ENCODE data around the gene ZNF860.

The ZNF860 gene

GRCh38 chr3:31962801-31963205, 18.7 kb upstream of the ZNF860 start:
- no peak overlapping the region for H3K9ac ChIP-seq (ENCODE audit: low read length)
- no peaks in the 10 kb centered on the region for H3K36me3 ChIP-seq (ENCODE audit: control insufficient read depth, low read depth, low read length)
- no peak overlapping the region for H3K4me3 ChIP-seq (ENCODE audit: low read length)
- H3K9me3 ChIP-seq (ENCODE audit: control insufficient read depth, low read depth, low read length) = no peaks in the 10 kb centered on the region
- H3K27me3 ChIP-seq (ENCODE audit: control insufficient read depth, insufficient read depth, low read length) = no peaks in the 10 kb centered on the region
- no peak overlapping the region for H3K27ac ChIP-seq (ENCODE audit: low read length)
- peaks cover 38% of the 10 kb centered on the region for H3K4me1 ChIP-seq (ENCODE audit: control insufficient read depth, low read depth, low read length)

- H3K27me3 ChIP-seq (ENCODE audit: control insufficient read depth, insufficient read depth, low read length) = no peaks in the 10 kb centered on the region
Observed at GRCh38 chr3:31966978-31967591, 14.5 kb upstream of the ZNF860 start.

GRCh38 chr3:31967592-31967991, 14.0 kb upstream of the ZNF860 start:
- no peaks in the 10 kb centered on the region for H3K9me3 ChIP-seq (ENCODE audit: control insufficient read depth, low read depth, low read length)
- no peak overlapping the region for H3K27ac ChIP-seq (ENCODE audit: low read length)
- no peak overlapping the region for H3K4me3 ChIP-seq (ENCODE audit: low read length)
- H3K27me3 ChIP-seq (ENCODE audit: control insufficient read depth, insufficient read depth, low read length) = no peaks in the 10 kb centered on the region
- no peaks in the 10 kb centered on the region for H3K36me3 ChIP-seq (ENCODE audit: control insufficient read depth, low read depth, low read length)
- H3K4me1 ChIP-seq (ENCODE audit: control insufficient read depth, low read depth, low read length) = peaks cover 17% of the 10 kb centered on the region
- no peak overlapping the region for H3K9ac ChIP-seq (ENCODE audit: low read length)

More at GRCh38 chr3:31966978-31967591, 14.5 kb upstream of the ZNF860 start:
- peaks cover 17% of the 10 kb centered on the region for H3K4me1 ChIP-seq (ENCODE audit: control insufficient read depth, low read depth, low read length)
- no peak overlapping the region for H3K9ac ChIP-seq (ENCODE audit: low read length)
- no peaks in the 10 kb centered on the region for H3K9me3 ChIP-seq (ENCODE audit: control insufficient read depth, low read depth, low read length)
- no peaks in the 10 kb centered on the region for H3K36me3 ChIP-seq (ENCODE audit: control insufficient read depth, low read depth, low read length)
- no peak overlapping the region for H3K4me3 ChIP-seq (ENCODE audit: low read length)
- no peak overlapping the region for H3K27ac ChIP-seq (ENCODE audit: low read length)

- Histone ChIP-seq H3K4me1 (ENCODE audit: control insufficient read depth, low read depth, low read length) (peaks cover 13% of the 10 kb centered on the region), H3K27ac (ENCODE audit: low read length) (no peak overlapping the region), H3K27me3 (ENCODE audit: control insufficient read depth, insufficient read depth, low read length) (no peaks in the 10 kb centered on the region), H3K9me3 (ENCODE audit: control insufficient read depth, low read depth, low read length) (no peaks in the 10 kb centered on the region), H3K9ac (ENCODE audit: low read length) (no peak overlapping the region), H3K36me3 (ENCODE audit: control insufficient read depth, low read depth, low read length) (no peaks in the 10 kb centered on the region), H3K4me3 (ENCODE audit: low read length) (no peak overlapping the region)
Observed at GRCh38 chr3:31968369-31968926, 13.1 kb upstream of the ZNF860 start.

GRCh38 chr3:31968927-31969418, 12.6 kb upstream of the ZNF860 start:
- no peak overlapping the region for H3K4me3 ChIP-seq (ENCODE audit: low read length)
- H3K36me3 ChIP-seq (ENCODE audit: control insufficient read depth, low read depth, low read length) = no peaks in the 10 kb centered on the region
- no peaks in the 10 kb centered on the region for H3K27me3 ChIP-seq (ENCODE audit: control insufficient read depth, insufficient read depth, low read length)
- H3K9ac ChIP-seq (ENCODE audit: low read length) = no peak overlapping the region
- H3K4me1 ChIP-seq (ENCODE audit: control insufficient read depth, low read depth, low read length) = peaks cover 13% of the 10 kb centered on the region
- no peak overlapping the region for H3K27ac ChIP-seq (ENCODE audit: low read length)
- no peaks in the 10 kb centered on the region for H3K9me3 ChIP-seq (ENCODE audit: control insufficient read depth, low read depth, low read length)

GRCh38 chr3:31971607-31972006, 9.9 kb upstream of the ZNF860 start:
- Histone ChIP-seq H3K36me3 (ENCODE audit: control insufficient read depth, low read depth, low read length) (no peaks in the 10 kb centered on the region), H3K9ac (ENCODE audit: low read length) (no peak overlapping the region), H3K9me3 (ENCODE audit: control insufficient read depth, low read depth, low read length) (no peaks in the 10 kb centered on the region), H3K27me3 (ENCODE audit: control insufficient read depth, insufficient read depth, low read length) (no peaks in the 10 kb centered on the region), H3K4me3 (ENCODE audit: low read length) (no peak overlapping the region), H3K4me1 (ENCODE audit: control insufficient read depth, low read depth, low read length) (peaks cover 13% of the 10 kb centered on the region), H3K27ac (ENCODE audit: low read length) (no peak overlapping the region)

GRCh38 chr3:31973081-31973480, 8.5 kb upstream of the ZNF860 start:
- Histone ChIP-seq H3K27me3 (ENCODE audit: control insufficient read depth, insufficient read depth, low read length) (no peaks in the 10 kb centered on the region), H3K27ac (ENCODE audit: low read length) (no peak overlapping the region)

GRCh38 chr3:31973837-31974236, 7.7 kb upstream of the ZNF860 start:
- peaks cover 6% of the 10 kb centered on the region for H3K4me1 ChIP-seq (ENCODE audit: control insufficient read depth, low read depth, low read length)
- H3K9ac ChIP-seq (ENCODE audit: low read length) = no peak overlapping the region
- H3K27me3 ChIP-seq (ENCODE audit: control insufficient read depth, insufficient read depth, low read length) = peaks cover 2% of the 10 kb centered on the region
- no peak overlapping the region for H3K27ac ChIP-seq (ENCODE audit: low read length)
- H3K36me3 ChIP-seq (ENCODE audit: control insufficient read depth, low read depth, low read length) = no peaks in the 10 kb centered on the region
- no peak overlapping the region for H3K4me3 ChIP-seq (ENCODE audit: low read length)
- H3K9me3 ChIP-seq (ENCODE audit: control insufficient read depth, low read depth, low read length) = no peaks in the 10 kb centered on the region

More at GRCh38 chr3:31973081-31973480, 8.5 kb upstream of the ZNF860 start:
- Histone ChIP-seq H3K4me3 (ENCODE audit: low read length) (no peak overlapping the region), H3K4me1 (ENCODE audit: control insufficient read depth, low read depth, low read length) (peaks cover 13% of the 10 kb centered on the region), H3K36me3 (ENCODE audit: control insufficient read depth, low read depth, low read length) (no peaks in the 10 kb centered on the region), H3K9ac (ENCODE audit: low read length) (no peak overlapping the region), H3K9me3 (ENCODE audit: control insufficient read depth, low read depth, low read length) (no peaks in the 10 kb centered on the region)

GRCh38 chr3:31974471-31974870, 7.1 kb upstream of the ZNF860 start:
- Histone ChIP-seq H3K4me3 (ENCODE audit: low read length) (no peak overlapping the region), H3K27ac (ENCODE audit: low read length) (no peak overlapping the region), H3K27me3 (ENCODE audit: control insufficient read depth, insufficient read depth, low read length) (peaks cover 8% of the 10 kb centered on the region), H3K36me3 (ENCODE audit: control insufficient read depth, low read depth, low read length) (no peaks in the 10 kb centered on the region), H3K9me3 (ENCODE audit: control insufficient read depth, low read depth, low read length) (no peaks in the 10 kb centered on the region), H3K9ac (ENCODE audit: low read length) (no peak overlapping the region), H3K4me1 (ENCODE audit: control insufficient read depth, low read depth, low read length) (peaks cover 4% of the 10 kb centered on the region)

- Histone ChIP-seq H3K27ac (ENCODE audit: low read length) (no peak overlapping the region), H3K4me1 (ENCODE audit: control insufficient read depth, low read depth, low read length) (peaks cover 6% of the 10 kb centered on the region), H3K9me3 (ENCODE audit: control insufficient read depth, low read depth, low read length) (no peaks in the 10 kb centered on the region), H3K36me3 (ENCODE audit: control insufficient read depth, low read depth, low read length) (no peaks in the 10 kb centered on the region), H3K9ac (ENCODE audit: low read length) (no peak overlapping the region), H3K4me3 (ENCODE audit: low read length) (no peak overlapping the region), H3K27me3 (ENCODE audit: control insufficient read depth, insufficient read depth, low read length) (peaks cover 10% of the 10 kb centered on the region)
Observed at GRCh38 chr3:31974964-31975363, 6.6 kb upstream of the ZNF860 start.

GRCh38 chr3:31976302-31976701, 5.2 kb upstream of the ZNF860 start:
- no peak overlapping the region for H3K27ac ChIP-seq (ENCODE audit: low read length)
- no peak overlapping the region for H3K4me3 ChIP-seq (ENCODE audit: low read length)
- H3K9ac ChIP-seq (ENCODE audit: low read length) = no peak overlapping the region
- peaks cover 6% of the 10 kb centered on the region for H3K4me1 ChIP-seq (ENCODE audit: control insufficient read depth, low read depth, low read length)
- H3K27me3 ChIP-seq (ENCODE audit: control insufficient read depth, insufficient read depth, low read length) = peaks cover 10% of the 10 kb centered on the region
- H3K9me3 ChIP-seq (ENCODE audit: control insufficient read depth, low read depth, low read length) = no peaks in the 10 kb centered on the region
- no peaks in the 10 kb centered on the region for H3K36me3 ChIP-seq (ENCODE audit: control insufficient read depth, low read depth, low read length)

GRCh38 chr3:31977736-31978135, 3.8 kb upstream of the ZNF860 start:
- Histone ChIP-seq H3K27ac (ENCODE audit: low read length) (no peak overlapping the region), H3K27me3 (ENCODE audit: control insufficient read depth, insufficient read depth, low read length) (peaks cover 24% of the 10 kb centered on the region), H3K4me1 (ENCODE audit: control insufficient read depth, low read depth, low read length) (peaks cover 9% of the 10 kb centered on the region), H3K4me3 (ENCODE audit: low read length) (no peak overlapping the region), H3K9me3 (ENCODE audit: control insufficient read depth, low read depth, low read length) (no peaks in the 10 kb centered on the region), H3K36me3 (ENCODE audit: control insufficient read depth, low read depth, low read length) (no peaks in the 10 kb centered on the region), H3K9ac (ENCODE audit: low read length) (no peak overlapping the region)

All from iPS-18a (cell line).